Loucy (cell line): ENCODE measurements around the gene TBPL2.

Experiments used
- EZH2phosphoT487 ChIP-seq: fragments of 200-600 bp; IDR thresholded peaks from 2 replicates; pipeline ENCODE4 v1.6.1; 2018; ENCODE audit warnings: antibody characterized with exemption, mild to moderate bottlenecking, moderate library complexity, borderline replicate concordance
- TF ChIP-seq, protein P1 (sequence below): fragments of 200-600 bp; sonication (generic); conservative IDR thresholded peaks from 2 replicates; pipeline ENCODE4 v1.5.1; 2014; ENCODE audit warnings: mild to moderate bottlenecking, antibody characterized with exemption, low read length

DNA sequence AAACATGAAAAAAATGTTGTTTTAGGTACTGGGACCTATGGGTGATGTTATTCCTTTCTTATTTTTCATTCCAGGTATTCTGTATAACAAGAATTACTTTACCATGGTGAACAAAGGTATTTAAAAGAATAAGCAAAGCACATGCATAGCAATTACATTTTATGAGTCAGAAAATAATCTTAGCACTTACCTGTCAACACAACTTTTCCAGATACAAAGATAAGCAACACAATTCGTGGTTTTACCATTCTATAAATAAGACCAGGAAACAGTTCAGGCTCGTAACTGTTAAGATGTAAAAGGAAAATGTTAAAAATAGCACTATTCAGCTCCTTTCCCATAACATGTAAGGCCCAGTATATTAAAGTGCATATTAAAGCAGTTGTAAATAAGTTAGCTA is 16.4 kb downstream of the TBPL2 start:
- TF ChIP-seq EZH2phosphoT487 = no peak
- TF ChIP-seq, protein P1, sequence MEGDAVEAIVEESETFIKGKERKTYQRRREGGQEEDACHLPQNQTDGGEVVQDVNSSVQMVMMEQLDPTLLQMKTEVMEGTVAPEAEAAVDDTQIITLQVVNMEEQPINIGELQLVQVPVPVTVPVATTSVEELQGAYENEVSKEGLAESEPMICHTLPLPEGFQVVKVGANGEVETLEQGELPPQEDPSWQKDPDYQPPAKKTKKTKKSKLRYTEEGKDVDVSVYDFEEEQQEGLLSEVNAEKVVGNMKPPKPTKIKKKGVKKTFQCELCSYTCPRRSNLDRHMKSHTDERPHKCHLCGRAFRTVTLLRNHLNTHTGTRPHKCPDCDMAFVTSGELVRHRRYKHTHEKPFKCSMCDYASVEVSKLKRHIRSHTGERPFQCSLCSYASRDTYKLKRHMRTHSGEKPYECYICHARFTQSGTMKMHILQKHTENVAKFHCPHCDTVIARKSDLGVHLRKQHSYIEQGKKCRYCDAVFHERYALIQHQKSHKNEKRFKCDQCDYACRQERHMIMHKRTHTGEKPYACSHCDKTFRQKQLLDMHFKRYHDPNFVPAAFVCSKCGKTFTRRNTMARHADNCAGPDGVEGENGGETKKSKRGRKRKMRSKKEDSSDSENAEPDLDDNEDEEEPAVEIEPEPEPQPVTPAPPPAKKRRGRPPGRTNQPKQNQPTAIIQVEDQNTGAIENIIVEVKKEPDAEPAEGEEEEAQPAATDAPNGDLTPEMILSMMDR = no peak
